K562 (cell line): ENCODE data around the gene DYNC1H1. TPM values are rescaled to one million over a fixed set of nuclear protein-coding genes. Genes with fewer than 3 reads are reported as not detected.

Source experiments
- BCOR ChIP-seq: fragments of 450-650 bp; IDR thresholded peaks from 2 replicates; pipeline ENCODE4 v1.6.1; 2016
- CHD1 ChIP-seq: fragments of 200-600 bp; sonication (generic); IDR thresholded peaks from one replicate; pipeline ENCODE4 v1.6.1; 2012; ENCODE audit warnings: mild to moderate bottlenecking, moderate library complexity, low read length, inconsistent platforms
- CSDE1 ChIP-seq, 2 experiments: fragments of 450-650 bp; IDR thresholded peaks; 2 replicates each; pipeline ENCODE4 v1.6.1; 2016; ENCODE audit warnings: mild to moderate bottlenecking in 1 of 2
- CXXC5 ChIP-seq: fragments of 250-450 bp; sonication (Bioruptor Pico); IDR thresholded peaks from 2 replicates; pipeline ENCODE4 v1.8.0; 2022; ENCODE audit warnings: inconsistent platforms, mild to moderate bottlenecking, moderate library complexity
- MTA1 ChIP-seq: fragments of 450-650 bp; IDR thresholded peaks from 2 replicates; pipeline ENCODE4 v1.6.1; 2017; ENCODE audit warnings: borderline replicate concordance
- MTA3 ChIP-seq: fragments of 450-650 bp; formaldehyde crosslinking; IDR thresholded peaks from 2 replicates; pipeline ENCODE4 v1.6.1; 2017; ENCODE audit warnings: mild to moderate bottlenecking, borderline replicate concordance
- MTF1 ChIP-seq: fragments of 250-450 bp; sonication (Bioruptor Pico); IDR thresholded peaks from 2 replicates; pipeline ENCODE4 v1.9.0; 2021; ENCODE audit warnings: moderate library complexity, mild to moderate bottlenecking, inconsistent platforms, borderline replicate concordance
- NBN ChIP-seq: fragments of 450-650 bp; IDR thresholded peaks from 2 replicates; pipeline ENCODE4 v1.6.1; 2016; ENCODE audit warnings: low read depth, mild to moderate bottlenecking
- NFATC3 ChIP-seq: fragments of 450-650 bp; IDR thresholded peaks from 2 replicates; pipeline ENCODE4 v1.6.1; 2017; ENCODE audit warnings: mild to moderate bottlenecking
- NR2C1 ChIP-seq, 2 experiments: fragments of 450-650 bp; IDR thresholded peaks; 2 replicates each; pipeline ENCODE4 v1.6.1; 2017; ENCODE audit warnings: mild to moderate bottlenecking in 2 of 2, antibody characterized with exemption in 1 of 2, inconsistent platforms in 1 of 2, missing compliant biosample characterization in 1 of 2, missing genetic modification characterization in 1 of 2
- PML ChIP-seq: IDR thresholded peaks from 2 replicates; pipeline ENCODE4 v1.6.1; 2012; ENCODE audit warnings: low read length, inconsistent platforms
- POU5F1 ChIP-seq: fragments of 150-350 bp; IDR thresholded peaks from 2 replicates; pipeline ENCODE4 v1.6.1; 2014; ENCODE audit warnings: borderline replicate concordance, low read length, low read depth, mild to moderate bottlenecking; ENCODE audit not compliant: partially characterized antibody
- RBM22 ChIP-seq: fragments of 200-400 bp; formaldehyde crosslinking; IDR thresholded peaks from 2 replicates; pipeline ENCODE4 v1.6.1; 2018; ENCODE audit warnings: low read length, low read depth; ENCODE audit not compliant: poor library complexity, severe bottlenecking
- TAL1 ChIP-seq: fragments of 450-650 bp; IDR thresholded peaks from 2 replicates; pipeline ENCODE4 v1.6.1; 2016; ENCODE audit warnings: mild to moderate bottlenecking
- TOE1 ChIP-seq, 2 experiments: fragments of 450-650 bp in 1 of 2; sonication (generic) in 1 of 2; formaldehyde crosslinking in 1 of 2; IDR thresholded peaks; 2 replicates each; pipeline versions ENCODE4 v1.7.1 to v1.8.0; 2016 to 2022; ENCODE audit warnings: borderline replicate concordance in 2 of 2, mild to moderate bottlenecking in 2 of 2, antibody characterized with exemption in 1 of 2, inconsistent platforms in 1 of 2, low read depth in 1 of 2, missing genetic modification reagents in 1 of 2, moderate library complexity in 1 of 2
- ZBTB8A ChIP-seq: fragments of 450-650 bp; IDR thresholded peaks from 2 replicates; pipeline ENCODE4 v1.6.1; 2018; ENCODE audit warnings: mild to moderate bottlenecking, moderate library complexity; ENCODE audit not compliant: partially characterized antibody
- ZNF165 ChIP-seq: fragments of 250-450 bp; sonication (Bioruptor Pico); IDR thresholded peaks from 2 replicates; pipeline ENCODE4 v1.4.0; 2020; ENCODE audit warnings: borderline replicate concordance
- polyA plus RNA-seq, 8 experiments: library from polyadenylated mRNA; depleted of rRNA in 4 of 8; stranded (reverse) in 5 of 8; unstranded in 3 of 8; fragments of >200 nt; fragmentation: Nextera tagmentation in 2 of 8; fragmentation: Illumina TruSeq in 1 of 8; extraction: Ambion mirVana in 2 of 8; extraction: Trizol in 1 of 8; gene quantifications; 2 replicates each; pipeline versions ENCODE4 v1.2.1 to v1.2.3, GENCODE V29; 2011 to 2014; ENCODE audit warnings: inconsistent platforms in 1 of 8, missing spikeins in 1 of 8
- total RNA-seq, 7 experiments: library from RNA; depleted of rRNA in 6 of 7; stranded (reverse); fragments of >200 nt in 6 of 7; fragmentation: Illumina TruSeq in 2 of 7; extraction: Trizol in 2 of 7; gene quantifications; 2 replicates each; pipeline versions ENCODE4 v1.2.1 to v1.2.3, GENCODE V29; 2011 to 2021; ENCODE audit warnings: low replicate concordance in 1 of 7
- TF ChIP-seq, protein P1 (sequence below): sonication (generic); formaldehyde crosslinking; IDR thresholded peaks from 2 replicates; pipeline ENCODE4 v1.8.1; 2023; ENCODE audit warnings: mild to moderate bottlenecking, missing genetic modification reagents
- TF ChIP-seq, protein P2 (sequence below): fragments of 250-450 bp; sonication (Bioruptor Pico); IDR thresholded peaks from 2 replicates; pipeline ENCODE4 v1.5.0; 2021; ENCODE audit warnings: mild to moderate bottlenecking, borderline replicate concordance
- TF ChIP-seq, protein P3 (sequence below): fragments of 250-450 bp; sonication (Bioruptor Pico); IDR thresholded peaks from 2 replicates; pipeline ENCODE4 v1.8.0; 2021; ENCODE audit warnings: mild to moderate bottlenecking, moderate library complexity
- TF ChIP-seq, protein P4 (sequence below): fragments of 450-650 bp; IDR thresholded peaks from 2 replicates; pipeline ENCODE4 v1.6.1; 2016; ENCODE audit warnings: borderline replicate concordance

The DYNC1H1 gene
- total and polyA plus RNA-seq, 9 of the 15 experiments (the other 6 are each of a cell fraction or from before 2014, with no cell fraction given): 31.9 to 335 (median 115) TPM

DNA sequence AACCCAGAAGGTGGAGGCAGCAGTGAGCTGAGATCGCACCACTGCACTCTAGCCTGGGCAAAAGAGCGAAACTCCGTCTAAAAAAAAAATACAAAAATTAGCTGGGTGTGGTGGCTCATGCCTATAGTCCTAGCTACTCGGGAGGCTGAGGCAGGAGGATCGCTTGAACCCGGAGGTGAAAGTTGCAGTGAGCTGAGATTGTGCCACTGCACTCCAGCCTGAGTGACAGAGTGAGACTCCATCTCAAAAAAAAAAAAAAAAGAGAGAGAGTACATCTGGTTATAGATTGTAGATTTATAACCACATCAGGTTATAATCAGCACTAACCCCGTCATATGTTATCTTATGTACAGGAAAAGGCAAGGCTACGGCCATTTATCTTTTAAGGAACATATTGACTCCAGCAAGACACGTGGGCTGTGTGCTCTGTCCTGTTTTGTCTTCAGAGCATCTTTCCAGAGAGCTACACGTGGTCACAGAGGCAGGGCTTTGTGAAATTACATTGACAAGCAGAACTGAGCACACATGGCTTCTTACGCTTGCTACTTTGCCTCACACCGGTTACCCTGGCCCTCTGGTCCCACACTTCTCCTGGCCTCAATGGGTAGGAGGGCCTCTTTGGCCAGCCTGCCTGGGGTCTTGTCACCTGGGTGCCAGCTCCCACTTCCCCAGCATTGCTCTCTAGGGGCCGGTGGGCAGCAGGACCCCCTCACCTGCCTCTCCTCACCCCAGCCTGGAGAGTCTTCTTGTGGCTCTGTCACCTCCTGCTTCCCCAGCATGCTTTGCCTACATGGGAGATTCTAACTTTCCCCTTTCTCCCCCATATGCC lies 6.8 kb upstream of the DYNC1H1 start (continued):
- TF ChIP-seq CHD1 (no peak), NR2C1 (IDR thresholded peaks at IDR 0.05) (no peak), NR2C1 (tag; IDR thresholded peaks at IDR 0.05) (peak; percentile 21; the same call in 1 of the 2 replicates), TOE1 (IDR thresholded peaks at IDR 0.05; ENCODE audit: borderline replicate concordance) (no peak), TOE1 (CRISPR knock-in tag; IDR thresholded peaks at IDR 0.05; ENCODE audit: borderline replicate concordance, low read depth) (no peak), NBN (no peak), MTF1 (CRISPR knock-in tag) (no peak), PML (no peak), NFATC3 (no peak), TAL1 (peak; percentile 60), MTA1 (no peak), ZBTB8A (no peak), RBM22 (no peak), POU5F1 (no peak), CXXC5 (peak; percentile 48), CSDE1 (IDR thresholded peaks at IDR 0.05) (no peak), ZNF165 (CRISPR knock-in tag) (no peak), MTA3 (no peak), BCOR (peak; percentile 78)
- TF ChIP-seq, protein P1, sequence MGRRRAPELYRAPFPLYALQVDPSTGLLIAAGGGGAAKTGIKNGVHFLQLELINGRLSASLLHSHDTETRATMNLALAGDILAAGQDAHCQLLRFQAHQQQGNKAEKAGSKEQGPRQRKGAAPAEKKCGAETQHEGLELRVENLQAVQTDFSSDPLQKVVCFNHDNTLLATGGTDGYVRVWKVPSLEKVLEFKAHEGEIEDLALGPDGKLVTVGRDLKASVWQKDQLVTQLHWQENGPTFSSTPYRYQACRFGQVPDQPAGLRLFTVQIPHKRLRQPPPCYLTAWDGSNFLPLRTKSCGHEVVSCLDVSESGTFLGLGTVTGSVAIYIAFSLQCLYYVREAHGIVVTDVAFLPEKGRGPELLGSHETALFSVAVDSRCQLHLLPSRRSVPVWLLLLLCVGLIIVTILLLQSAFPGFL (CRISPR knock-in tag): no peak
- TF ChIP-seq, protein P2, sequence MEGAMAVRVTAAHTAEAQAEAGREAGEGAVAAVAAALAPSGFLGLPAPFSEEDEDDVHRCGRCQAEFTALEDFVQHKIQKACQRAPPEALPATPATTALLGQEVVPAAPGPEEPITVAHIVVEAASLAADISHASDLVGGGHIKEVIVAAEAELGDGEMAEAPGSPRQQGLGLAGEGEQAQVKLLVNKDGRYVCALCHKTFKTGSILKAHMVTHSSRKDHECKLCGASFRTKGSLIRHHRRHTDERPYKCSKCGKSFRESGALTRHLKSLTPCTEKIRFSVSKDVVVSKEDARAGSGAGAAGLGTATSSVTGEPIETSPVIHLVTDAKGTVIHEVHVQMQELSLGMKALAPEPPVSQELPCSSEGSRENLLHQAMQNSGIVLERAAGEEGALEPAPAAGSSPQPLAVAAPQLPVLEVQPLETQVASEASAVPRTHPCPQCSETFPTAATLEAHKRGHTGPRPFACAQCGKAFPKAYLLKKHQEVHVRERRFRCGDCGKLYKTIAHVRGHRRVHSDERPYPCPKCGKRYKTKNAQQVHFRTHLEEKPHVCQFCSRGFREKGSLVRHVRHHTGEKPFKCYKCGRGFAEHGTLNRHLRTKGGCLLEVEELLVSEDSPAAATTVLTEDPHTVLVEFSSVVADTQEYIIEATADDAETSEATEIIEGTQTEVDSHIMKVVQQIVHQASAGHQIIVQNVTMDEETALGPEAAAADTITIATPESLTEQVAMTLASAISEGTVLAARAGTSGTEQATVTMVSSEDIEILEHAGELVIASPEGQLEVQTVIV: no peak
- TF ChIP-seq, protein P3, sequence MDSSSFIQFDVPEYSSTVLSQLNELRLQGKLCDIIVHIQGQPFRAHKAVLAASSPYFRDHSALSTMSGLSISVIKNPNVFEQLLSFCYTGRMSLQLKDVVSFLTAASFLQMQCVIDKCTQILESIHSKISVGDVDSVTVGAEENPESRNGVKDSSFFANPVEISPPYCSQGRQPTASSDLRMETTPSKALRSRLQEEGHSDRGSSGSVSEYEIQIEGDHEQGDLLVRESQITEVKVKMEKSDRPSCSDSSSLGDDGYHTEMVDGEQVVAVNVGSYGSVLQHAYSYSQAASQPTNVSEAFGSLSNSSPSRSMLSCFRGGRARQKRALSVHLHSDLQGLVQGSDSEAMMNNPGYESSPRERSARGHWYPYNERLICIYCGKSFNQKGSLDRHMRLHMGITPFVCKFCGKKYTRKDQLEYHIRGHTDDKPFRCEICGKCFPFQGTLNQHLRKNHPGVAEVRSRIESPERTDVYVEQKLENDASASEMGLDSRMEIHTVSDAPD (CRISPR knock-in tag): no peak
- TF ChIP-seq, protein P4, sequence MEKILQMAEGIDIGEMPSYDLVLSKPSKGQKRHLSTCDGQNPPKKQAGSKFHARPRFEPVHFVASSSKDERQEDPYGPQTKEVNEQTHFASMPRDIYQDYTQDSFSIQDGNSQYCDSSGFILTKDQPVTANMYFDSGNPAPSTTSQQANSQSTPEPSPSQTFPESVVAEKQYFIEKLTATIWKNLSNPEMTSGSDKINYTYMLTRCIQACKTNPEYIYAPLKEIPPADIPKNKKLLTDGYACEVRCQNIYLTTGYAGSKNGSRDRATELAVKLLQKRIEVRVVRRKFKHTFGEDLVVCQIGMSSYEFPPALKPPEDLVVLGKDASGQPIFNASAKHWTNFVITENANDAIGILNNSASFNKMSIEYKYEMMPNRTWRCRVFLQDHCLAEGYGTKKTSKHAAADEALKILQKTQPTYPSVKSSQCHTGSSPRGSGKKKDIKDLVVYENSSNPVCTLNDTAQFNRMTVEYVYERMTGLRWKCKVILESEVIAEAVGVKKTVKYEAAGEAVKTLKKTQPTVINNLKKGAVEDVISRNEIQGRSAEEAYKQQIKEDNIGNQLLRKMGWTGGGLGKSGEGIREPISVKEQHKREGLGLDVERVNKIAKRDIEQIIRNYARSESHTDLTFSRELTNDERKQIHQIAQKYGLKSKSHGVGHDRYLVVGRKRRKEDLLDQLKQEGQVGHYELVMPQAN: no peak
